ENCODE results near the gene INVS.

GRCh38 chr9:100227636-100228035 is 128.6 kb downstream of the INVS start:
- no peak for TF ChIP-seq POLR2A (IDR thresholded peaks at IDR 0.05)
- TF ChIP-seq CTCF (IDR thresholded peaks at IDR 0.05): no peak

All from prostate gland (tissue), 2 donors.